ENCODE data around the gene MICAL2. TPM values are rescaled to one million over a fixed set of nuclear protein-coding genes. Genes with fewer than 3 reads are reported as not detected.

MICAL2 gene
- total RNA-seq, 1 experiment from 2014 or later: 37.4 TPM

- no peaks in the 10 kb centered on the region for H4K20me1 ChIP-seq (ENCODE audit: insufficient read depth)
- no peaks in the 10 kb centered on the region for H3K36me3 ChIP-seq (ENCODE audit: control insufficient read depth in 1 of 2, insufficient read depth in 2 of 2, low read length in 2 of 2)
- H3K79me2 ChIP-seq (ENCODE audit: insufficient read depth, low read length): no peaks in the 10 kb centered on the region
- no peaks in the 10 kb centered on the region for H3K9me2 ChIP-seq (ENCODE audit: insufficient read depth)
- ChIA-PET RAD21 (ENCODE audit: low non-redundant PET in 1 of 2, low total read pairs in 2 of 2, uncharacterized antibody in 2 of 2, unreplicated experiment in 2 of 2) (no interaction called here), POLR2A (no interaction called here), CTCF (no interaction called here)
- peaks cover 20 to 26% of the 10 kb centered on the region in 2 experiments for H3K4me1 ChIP-seq (ENCODE audit: control insufficient read depth in 1 of 2, insufficient read depth in 2 of 2, low read length in 2 of 2)
- no TSS peak for BruUV-seq (replicated peaks)
- intact Hi-C loops (cut with micrococcal nuclease): no loop called here
- TF ChIP-seq ELF1 (IDR thresholded peaks at IDR 0.05; ENCODE audit: borderline replicate concordance, low read depth) (no peak), FOSL1 (IDR thresholded peaks at IDR 0.05; ENCODE audit: low read depth) (no peak), SP1 (IDR thresholded peaks at IDR 0.05; ENCODE audit: low read depth) (no peak), RAD21 (IDR thresholded peaks at IDR 0.05; ENCODE audit: low read depth) (no peak), EZH2 (IDR thresholded peaks at IDR 0.05) (no peak), CTCF (IDR thresholded peaks at IDR 0.05 in 2 of 3, conservative IDR thresholded peaks at IDR 0.05 in 1 of 3; ENCODE audit: borderline replicate concordance in 1 of 3, insufficient read depth in 1 of 3, low read depth in 2 of 3, low read length in 2 of 3) (no peak), ZNF274 (IDR thresholded peaks at IDR 0.05; ENCODE audit: low read depth, low read length) (no peak), EGR1 (IDR thresholded peaks at IDR 0.05; ENCODE audit: low read depth) (no peak), SIN3A (IDR thresholded peaks at IDR 0.05; ENCODE audit: low read depth) (no peak), CBX3 (IDR thresholded peaks at IDR 0.05; ENCODE audit: low read depth) (no peak), SRF (IDR thresholded peaks at IDR 0.05; ENCODE audit: low read depth) (no peak), ZFX (IDR thresholded peaks at IDR 0.05) (no peak), JUND (IDR thresholded peaks at IDR 0.05) (no peak)
- TF ChIP-seq, protein P1, sequence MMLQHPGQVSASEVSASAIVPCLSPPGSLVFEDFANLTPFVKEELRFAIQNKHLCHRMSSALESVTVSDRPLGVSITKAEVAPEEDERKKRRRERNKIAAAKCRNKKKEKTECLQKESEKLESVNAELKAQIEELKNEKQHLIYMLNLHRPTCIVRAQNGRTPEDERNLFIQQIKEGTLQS (IDR thresholded peaks at IDR 0.05): no peak
- H3K4me2 ChIP-seq (ENCODE audit: low read length): no peak overlapping the region
- DNase-seq (ENCODE audit: low read depth, low spot score) (no peak), ATAC-seq (no peak)
- H3K4me3 ChIP-seq (replicated peaks in 1 of 2; ENCODE audit: low read depth in 1 of 2, low read length in 2 of 2): no peak overlapping the region
- H2AFZ ChIP-seq (ENCODE audit: low read depth, low read length, poor library complexity, severe bottlenecking): no peak overlapping the region
- no peaks in the 10 kb centered on the region for H3K27me3 ChIP-seq (ENCODE audit: insufficient read depth, low read length)
- no peak overlapping the region for H3K9ac ChIP-seq (ENCODE audit: low read length)
- no peak overlapping the region for H3K27ac ChIP-seq (ENCODE audit: low read depth, low read length)
- H3K9me3 ChIP-seq (ENCODE audit: control insufficient read depth in 1 of 2, insufficient read depth in 1 of 2, low read depth in 1 of 2, low read length in 2 of 2): no peaks in the 10 kb centered on the region
These were observed 180.9 kb downstream of the MICAL2 start for GRCh38 chr11:12291313-12291712.

Measured in HCT116 (cell line).